HG03097 (cell line): ENCODE data around the gene GSAP.

Source experiments
- ATAC-seq: cut with Tn5 transposase; IDR thresholded peaks from one replicate; pipeline ENCODE4 v1.9.1; 2021; ENCODE audit not compliant: unreplicated experiment, low FRiP score

The GSAP gene

DNA sequence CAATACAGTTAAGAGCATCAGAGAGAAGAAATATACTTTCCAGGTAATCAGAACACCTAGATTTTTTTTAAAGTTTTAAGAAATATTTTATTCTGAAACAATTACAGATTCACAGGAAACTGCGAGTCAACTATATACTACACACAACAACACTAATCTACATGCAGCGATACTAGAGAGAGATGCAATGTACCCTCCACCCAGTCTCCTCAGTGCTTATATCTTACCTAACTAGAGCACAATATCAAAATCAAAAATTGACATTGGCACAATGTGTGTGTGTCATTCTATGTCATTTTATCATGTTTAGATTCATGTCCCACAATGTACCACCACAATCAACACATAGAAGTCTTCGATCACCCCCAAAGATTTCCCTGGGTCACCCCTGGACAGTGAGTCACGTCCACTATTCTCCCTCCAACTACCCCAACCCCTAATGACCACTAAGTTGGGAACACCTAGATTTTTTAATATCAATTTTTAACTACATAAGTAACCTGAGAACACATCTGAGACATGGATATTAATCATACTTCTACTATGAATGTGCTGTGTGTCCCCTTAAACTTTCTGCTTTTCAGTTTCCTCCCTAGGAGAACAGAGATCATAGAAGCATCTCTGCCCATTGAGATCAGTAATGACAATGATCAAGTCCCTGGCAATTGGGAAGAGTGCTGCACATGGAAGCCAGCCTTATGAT is 86.5 kb downstream of the GSAP start:
- no peak for ATAC-seq

DNA sequence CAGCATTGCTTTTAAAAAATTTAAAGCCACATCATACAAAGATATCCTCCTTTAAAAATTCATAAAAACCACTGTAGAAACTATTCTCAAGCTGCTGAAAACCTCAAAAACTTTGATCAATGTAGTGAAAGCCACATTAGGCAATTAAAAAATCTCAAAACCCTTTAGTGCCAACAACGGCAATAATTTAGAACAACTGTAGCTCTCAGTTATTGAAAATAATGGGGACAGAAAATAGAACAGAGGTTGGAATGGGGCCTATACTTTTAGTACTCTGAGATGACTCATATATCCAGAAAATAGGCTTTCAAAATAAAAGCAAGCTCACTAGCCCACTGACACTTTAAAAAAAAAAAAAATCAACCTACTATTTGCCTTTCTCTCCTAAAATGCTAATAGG is 87.5 kb downstream of the GSAP start:
- no peak for ATAC-seq

DNA sequence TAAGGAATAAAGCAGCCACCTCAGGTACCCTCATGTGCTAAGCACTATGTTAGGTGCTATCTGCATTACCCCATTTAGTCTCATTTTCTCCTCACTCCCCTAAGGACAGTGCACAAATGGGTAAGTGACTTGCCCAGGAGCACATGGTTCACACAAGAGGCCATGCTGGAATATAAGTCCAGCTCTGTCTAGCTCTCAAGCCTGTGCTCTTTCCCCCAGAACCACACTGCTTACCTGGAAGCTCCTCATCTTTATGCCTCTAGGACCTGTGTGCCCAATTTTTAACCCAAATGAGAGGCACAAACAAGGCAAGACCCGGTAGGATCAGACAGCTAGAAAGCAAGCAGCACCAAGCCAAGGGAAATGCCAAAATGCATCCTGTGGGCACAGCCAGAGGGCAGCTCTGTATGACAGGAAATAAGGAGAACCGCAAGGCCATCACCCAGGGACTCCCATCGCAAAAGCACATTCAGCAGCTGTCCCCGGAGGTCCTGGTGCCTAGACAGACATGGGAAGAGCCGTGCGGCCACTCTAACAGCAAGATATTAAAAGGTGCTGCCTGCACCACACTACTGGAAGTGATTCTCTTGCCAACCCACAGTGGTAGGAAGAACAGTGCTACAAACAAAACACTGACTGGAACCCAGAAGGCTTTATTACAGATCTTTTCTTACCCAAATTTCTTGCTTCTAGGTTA is 88.1 kb downstream of the GSAP start:
- ATAC-seq = no peak

DNA sequence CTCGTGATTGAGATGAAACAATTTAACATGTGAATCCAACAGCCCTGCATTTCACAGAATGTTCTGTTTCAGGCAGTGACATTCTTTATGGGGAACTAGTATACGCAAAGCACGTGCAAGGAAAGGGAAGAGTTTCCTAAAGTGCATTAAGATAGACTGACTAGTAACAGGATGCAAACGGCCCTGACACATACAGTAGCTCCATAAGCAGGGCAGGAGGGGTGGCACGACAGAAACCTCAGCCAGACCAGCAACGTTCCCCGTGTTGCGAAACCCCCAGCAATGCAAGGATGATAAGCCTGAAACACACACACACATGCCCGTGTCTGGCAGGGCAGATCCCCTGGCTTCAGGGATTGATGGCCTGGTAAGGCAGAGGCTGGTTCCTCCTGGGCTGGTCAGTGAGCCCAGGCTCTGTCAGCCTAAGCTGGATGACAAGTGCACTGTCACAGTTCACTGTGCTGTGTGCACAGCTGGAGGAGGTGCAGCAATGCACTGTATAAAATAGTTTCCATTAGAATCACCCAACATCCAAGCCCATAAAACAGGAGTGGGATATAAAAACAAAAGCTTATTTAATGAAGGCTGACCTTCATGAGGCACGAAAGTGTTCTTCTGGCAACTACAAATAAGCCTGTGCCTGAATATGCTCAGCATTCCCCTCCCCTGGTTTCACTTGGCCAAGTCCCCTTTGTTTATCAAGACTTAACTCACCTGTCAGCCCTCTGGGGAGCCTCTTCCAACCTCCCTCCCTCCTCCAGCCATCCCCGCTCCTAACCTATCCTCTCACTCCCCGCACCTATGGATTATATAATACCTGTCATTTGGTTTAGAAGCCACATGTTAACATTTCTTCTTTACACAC is 88.8 kb downstream of the GSAP start:
- ATAC-seq = no peak

DNA sequence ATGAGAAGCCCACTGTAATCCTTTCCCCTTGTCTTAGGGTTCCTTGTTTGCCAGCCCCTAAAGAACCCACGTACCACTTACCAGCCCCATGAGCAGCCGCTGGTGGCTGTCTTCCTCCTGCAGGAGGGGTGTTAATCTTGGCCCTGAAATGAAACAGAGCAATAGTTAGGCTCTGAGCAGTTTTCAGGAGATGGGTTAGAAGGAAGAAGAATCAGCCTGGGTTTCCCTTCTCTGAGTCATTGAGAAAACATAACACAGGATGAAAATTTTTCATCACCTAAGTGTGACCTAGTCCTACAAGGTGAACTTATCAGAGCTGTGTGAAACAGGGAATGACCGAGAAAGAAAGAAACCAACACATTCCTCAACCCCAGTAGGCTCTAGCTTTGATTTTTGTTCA is 90.0 kb downstream of the GSAP start:
- ATAC-seq = no peak

DNA sequence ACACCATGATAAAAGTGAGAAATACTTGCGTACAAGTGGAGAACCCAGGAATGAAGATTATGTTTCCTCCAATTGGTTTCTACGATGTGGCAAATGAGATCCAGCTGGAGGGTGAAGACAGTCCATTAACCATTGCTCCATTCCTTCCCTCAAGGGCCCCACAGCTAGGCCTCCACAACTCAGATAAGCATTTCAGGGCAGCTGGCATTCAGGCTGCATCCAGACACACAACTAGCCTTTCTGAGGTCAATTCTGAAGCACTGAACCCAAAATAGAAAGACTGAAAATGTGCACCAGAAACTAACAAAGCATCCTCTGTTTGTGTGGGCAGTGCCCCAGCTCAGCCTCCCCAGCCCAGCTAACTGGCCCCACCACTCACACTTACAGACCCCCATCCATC is 94.8 kb downstream of the GSAP start:
- no peak for ATAC-seq

DNA sequence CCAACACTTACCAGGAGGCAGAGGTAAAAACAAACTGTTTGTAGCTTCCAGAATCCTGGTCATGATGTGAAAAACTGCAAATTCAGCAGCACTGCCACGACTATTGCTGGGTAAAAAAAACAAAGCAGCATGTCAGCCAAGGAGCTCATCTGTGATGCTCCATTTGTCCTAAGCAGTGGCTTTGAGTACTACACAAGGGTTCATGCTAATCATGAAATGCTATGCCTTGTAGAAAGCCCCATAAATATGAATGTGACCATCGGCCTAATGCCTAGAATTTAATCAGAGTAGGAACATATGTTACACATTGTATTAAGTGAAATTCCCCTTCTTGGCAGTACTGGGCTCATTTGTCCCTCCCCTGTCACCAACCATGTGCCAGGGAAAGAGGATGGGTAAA is 95.4 kb downstream of the GSAP start:
- ATAC-seq = no peak

DNA sequence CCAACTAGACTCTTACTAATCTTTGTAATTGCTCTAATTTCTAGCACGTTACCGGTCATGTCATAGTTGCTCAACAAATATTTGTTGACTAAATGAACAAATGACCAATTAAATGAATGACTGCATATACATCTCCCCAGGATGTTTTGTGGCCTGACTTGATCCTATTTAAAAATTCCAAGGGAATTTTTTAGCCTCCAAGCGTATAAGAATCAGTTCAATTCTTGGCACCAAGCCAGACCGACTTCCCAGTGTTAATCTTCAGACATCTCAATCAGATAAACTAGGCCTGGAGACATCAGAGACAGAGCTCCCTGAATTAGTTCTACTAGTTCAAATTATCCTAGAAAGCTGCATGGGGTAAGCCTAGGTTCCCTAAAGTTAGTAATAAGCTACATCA is 96.0 kb downstream of the GSAP start:
- no peak for ATAC-seq

DNA sequence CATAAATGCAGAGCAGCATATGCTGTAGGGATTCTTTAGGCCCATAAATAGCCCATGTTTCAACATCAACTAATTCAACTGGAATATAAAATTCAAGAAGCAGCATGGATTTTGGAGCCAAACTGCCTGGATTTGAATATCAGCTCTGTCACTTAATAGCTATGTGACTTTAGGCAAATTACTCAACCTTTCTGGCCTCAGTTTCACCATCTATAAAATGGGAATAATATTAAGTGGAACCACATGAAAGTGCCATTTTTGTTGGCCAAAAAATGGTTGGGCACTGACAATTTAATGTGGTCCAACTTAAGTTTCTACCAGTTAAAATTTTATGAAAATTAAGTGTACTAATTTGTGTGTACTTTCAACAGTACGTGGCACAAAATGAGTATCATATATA is 98.1 kb downstream of the GSAP start:
- ATAC-seq = no peak

DNA sequence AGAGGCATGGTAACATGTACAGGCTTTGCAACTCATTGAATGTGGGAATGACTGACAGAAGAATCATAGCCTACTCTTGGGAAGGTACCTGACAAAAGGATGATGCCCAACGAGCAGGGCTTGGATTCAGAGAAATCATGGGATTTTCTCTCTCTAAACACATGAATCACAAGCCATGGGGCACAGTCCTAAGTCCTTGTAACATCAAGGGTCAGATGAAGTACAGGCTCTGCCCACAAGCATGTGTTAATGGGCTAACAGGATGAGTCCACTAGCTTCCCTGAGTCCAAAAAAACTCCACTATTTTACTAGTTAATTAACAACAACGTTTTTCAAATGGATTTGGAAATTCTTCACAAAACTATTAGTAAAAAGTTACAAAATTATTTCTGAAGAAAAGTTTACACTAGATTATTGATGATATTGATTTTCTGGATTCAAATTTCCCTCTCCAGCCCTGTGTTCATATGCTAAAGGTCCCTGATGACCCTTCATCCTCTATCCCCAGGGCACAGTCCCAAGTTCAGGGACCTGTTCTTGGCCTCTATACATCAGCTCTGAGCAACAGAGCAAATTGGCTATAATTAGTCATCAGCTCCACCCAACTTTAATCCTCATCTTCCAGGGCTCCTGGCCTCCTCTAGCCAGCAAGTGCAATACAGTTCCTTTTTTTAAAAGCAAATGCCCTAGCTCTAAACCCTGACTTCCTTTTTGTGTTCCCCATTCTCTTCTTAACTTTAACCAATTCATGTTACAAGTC is 99.8 kb downstream of the GSAP start:
- no peak for ATAC-seq

DNA sequence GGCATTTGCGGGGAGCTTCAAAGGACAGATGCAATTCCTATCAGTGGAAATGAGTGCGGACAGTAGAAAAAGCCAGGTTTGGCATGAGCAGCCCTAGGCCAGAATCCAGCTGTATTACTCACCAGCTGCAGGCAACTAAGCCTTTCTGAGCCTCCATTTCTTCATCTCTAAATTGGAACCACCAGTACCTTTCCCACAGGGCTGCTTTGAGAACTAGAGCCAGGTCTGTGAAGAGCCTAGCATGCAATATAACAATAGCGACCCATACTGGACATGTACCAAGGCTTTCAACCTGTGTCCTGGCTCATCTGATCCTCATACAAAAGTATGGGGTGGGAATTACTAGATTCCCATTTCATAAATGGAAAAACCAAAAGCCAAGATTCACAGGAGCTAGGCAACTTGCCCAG is 101.0 kb downstream of the GSAP start:
- no peak for ATAC-seq

DNA sequence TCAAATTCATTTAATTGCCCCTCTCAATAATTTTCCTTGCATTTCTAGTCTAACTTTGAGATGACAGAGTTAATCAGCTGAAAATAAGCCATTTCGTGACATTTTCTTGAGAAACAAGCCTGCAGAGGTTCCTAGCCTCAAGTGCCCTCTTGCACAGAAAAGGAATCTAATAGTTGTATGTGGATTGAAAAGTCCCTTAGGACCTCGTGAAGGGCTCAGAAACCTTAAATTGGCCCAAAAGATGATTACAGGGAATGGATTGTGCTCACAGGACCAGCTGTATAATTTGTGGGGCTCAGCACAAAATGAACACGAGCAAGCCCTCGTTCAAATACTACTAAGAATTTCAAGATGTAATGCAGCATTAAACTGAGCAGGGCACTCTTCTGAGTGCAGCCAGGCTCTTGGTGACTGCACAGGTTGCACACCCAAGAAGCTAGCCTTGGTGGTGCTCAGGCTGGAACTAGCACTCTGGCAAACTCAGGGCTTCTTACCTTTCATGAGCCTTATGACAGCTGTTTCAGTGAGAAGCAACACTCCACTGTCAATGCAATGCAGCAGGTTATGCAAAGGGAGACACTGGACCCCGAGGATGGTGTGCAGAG is 102.2 kb downstream of the GSAP start:
- ATAC-seq = no peak

DNA sequence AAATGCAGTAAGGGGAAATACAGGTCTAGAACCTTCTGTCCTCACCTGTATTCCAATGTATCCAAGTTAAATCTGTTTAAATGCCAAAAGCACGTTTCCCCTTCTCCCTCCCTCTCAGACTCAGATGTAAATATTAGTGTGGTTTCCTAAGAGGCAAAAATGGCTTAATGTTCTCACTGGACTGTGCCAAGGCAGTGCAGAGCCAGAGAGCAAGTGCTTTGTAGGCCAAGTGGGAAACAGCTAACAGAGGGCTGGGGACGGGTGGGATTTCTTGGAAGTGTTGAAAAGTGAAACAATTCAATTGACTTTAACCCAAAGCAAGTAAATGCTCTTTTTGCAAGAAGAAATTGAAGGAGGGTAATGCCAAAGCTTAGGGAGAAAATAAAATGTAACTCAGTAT is 103.1 kb downstream of the GSAP start:
- ATAC-seq = no peak

DNA sequence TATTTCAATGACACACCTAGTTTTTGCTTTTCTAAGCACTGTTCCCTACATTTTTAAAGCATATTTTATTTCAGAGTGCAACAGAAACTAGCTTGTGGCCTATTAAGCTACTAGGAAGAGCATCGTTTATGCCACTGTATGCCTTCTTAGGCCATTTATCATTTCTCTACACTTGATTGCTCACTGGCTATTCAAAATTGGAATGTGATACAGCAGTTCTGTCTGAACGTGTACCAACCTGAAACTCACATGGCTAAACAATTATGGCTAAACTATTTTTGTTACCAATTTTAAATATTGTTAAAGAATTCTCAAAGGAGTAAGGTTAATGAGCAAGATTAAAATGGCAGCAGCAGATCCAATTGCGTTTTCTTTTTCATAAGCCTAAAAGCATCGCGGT is 105.2 kb downstream of the GSAP start:
- no peak for ATAC-seq

DNA sequence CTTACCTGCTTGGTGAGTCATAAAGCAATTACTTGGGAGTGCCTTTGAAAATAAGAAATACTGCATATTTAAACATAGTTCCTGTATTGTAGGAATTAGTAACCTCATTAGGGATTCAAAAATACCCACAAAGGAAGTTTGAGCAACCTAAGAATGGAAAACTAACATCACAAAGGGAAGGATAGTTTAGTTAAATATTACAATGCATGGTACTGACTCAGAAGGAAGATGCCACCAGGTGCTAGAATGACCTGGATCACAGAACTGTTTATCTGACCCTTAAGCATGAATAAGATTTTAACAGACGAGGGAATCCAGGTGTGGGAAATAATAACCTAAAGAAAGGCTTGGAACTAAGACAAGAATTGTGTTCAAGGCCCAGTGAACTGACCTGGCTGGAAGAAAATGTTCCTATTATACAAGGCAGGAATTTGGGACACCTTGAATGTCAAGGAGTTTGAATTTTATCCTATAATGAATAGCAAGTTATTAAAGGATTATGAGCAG is 106.4 kb downstream of the GSAP start:
- ATAC-seq = no peak

DNA sequence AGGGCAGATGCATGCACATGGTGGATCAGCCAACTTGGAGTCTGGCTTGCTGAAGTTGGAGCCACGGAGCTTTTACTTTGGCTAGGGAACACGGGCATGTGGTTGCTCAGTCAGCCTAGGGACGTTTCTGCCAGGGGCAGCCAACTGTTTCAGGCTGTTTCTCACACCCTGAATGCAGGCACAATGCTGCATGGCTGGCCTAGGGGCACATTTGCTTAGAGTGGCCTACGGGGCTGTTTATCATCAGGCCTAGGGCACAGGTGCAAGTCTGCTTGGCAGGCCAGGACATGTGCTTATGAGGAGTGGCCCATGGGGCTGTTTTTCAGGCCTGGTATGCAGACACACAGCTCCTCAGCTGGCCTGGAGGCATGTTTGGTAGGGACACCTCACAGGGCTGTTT is 107.4 kb downstream of the GSAP start:
- no peak for ATAC-seq

DNA sequence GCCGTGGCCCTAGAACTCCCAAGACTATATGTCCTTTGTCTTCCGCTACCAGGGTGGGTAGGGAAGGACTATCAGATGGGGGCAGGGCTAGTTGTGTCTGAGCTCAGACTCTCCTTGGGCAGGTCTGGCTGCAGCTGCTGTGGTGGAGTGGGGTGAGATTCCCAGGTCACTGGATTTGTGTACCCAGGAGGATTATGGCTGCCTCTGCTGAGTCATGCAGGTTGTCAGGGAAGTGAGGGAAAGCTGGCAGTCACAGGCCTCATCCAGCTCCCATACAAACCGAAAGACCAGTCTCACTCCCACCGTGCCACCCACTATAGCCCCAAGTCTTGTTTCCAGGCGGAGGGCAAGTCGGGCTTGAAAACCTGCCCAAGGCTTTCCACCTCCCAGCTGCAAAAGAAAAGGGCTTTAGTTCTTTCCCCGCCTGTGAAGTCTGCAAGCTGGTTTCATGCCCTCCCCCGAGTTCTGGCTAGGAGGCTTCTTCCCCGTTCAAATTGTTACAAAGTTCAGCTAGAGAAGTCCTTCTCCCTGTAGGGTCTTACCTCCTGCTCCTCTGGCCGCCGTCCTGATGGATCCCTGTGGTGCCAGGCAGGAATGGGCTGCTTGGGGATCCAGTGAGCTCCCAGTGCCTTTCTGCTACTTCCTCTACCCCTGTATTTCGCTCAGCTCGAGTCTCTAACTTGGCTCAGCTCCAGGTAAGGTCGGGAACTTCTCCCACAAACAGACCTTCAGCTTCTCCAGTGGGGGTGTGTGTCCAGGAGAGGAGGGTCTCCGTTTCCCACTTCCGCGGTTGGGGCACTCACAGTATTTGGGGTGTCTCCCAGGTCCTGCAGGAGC is 109.7 kb downstream of the GSAP start:
- ATAC-seq = no peak

DNA sequence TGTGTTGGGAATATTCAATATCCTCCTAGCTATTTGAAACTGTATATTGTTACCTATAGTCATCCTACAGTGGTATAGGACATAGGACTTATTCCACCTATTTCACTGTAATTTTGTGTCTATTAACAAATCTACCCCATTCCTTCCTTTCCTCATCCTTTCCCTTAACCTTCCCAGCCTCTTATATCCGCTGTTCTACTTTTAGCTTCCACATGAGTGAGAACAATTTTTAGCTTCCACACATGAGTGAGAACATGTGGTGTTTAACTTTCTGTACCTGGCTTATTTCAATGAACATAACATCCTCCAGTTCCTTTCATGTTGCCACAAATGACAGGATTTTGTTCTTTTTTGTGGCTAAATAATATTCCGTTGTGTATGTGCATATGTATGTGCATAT is 120.6 kb downstream of the GSAP start:
- ATAC-seq = no peak

DNA sequence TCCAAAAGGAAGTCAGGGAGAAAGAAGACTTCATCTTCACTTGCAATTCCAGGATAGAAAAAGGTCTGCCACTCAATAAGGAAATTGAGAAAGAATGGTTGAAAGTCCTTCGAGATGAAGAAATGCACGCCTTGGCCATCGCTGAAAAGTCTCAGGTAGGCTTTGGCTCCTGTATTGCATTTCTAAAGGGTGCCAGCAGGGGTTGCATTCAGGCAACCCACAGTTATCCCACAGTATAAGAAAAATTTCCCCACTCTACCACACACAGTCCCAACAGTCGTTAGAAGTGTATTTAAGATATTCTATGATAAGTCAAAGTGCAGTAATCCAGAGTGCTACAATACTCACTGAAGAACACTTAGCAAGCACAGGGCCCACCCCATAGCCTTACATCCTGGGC is 123.1 kb downstream of the GSAP start:
- ATAC-seq = no peak
